Fibroblast of the aortic adventitia (primary cell): Measurements from ENCODE around the gene CRACDL. TPM values are rescaled to one million over a fixed set of nuclear protein-coding genes. Genes with fewer than 3 reads are reported as not detected.

Experiments
- DNase-seq: peaks from one replicate; pipeline ENCODE4 v3.0.0-alpha.2; 2010; ENCODE audit warnings: low read depth
- H3K4me3 ChIP-seq: 2 replicates; pipeline ENCODE4 v1.5.1; 2011; ENCODE audit warnings: low read depth, mild to moderate bottlenecking, control low read depth, low read length, moderate library complexity
- CTCF ChIP-seq: IDR thresholded peaks from 2 replicates; pipeline ENCODE4 v1.5.1; 2011; ENCODE audit warnings: mild to moderate bottlenecking, low read length, control low read depth, inconsistent platforms; ENCODE audit not compliant: insufficient read depth
- total RNA-seq: library from RNA; depleted of rRNA; stranded (reverse); fragments of >200 nt; gene quantifications from 2 replicates; pipeline ENCODE4 v1.2.3, GENCODE V29; 2012; ENCODE audit warnings: low replicate concordance

CRACDL gene
- total RNA-seq, 1 donor = not detected

GRCh38 chr2:98935111-98935770 lies 784 bp downstream of the CRACDL start:
- H3K4me3 ChIP-seq = no peak overlapping the region

GRCh38 chr2:98932778-98933343 lies 3.2 kb downstream of the CRACDL start:
- H3K4me3 ChIP-seq = no peak overlapping the region
- DNase-seq = no peak
- no peak for TF ChIP-seq CTCF

More at GRCh38 chr2:98935111-98935770, 784 bp downstream of the CRACDL start:
- no peak for TF ChIP-seq CTCF
- DNase-seq = no peak

GRCh38 chr2:98932164-98932563 lies 3.9 kb downstream of the CRACDL start:
- H3K4me3 ChIP-seq = no peak overlapping the region
- TF ChIP-seq CTCF = no peak
- DNase-seq = no peak

- TF ChIP-seq CTCF = no peak
- DNase-seq = no peak
- no peak overlapping the region for H3K4me3 ChIP-seq
Measured at GRCh38 chr2:98931596-98931995, 4.4 kb downstream of the CRACDL start.

GRCh38 chr2:98929920-98930319 lies 6.1 kb downstream of the CRACDL start:
- no peak for TF ChIP-seq CTCF
- H3K4me3 ChIP-seq = no peak overlapping the region
- DNase-seq = no peak

- no peak overlapping the region for H3K4me3 ChIP-seq
- no peak for DNase-seq
- no peak for TF ChIP-seq CTCF
Measured at GRCh38 chr2:98928242-98928641, 7.8 kb downstream of the CRACDL start.
